ENCODE data around the gene PCOLCE2.

PCOLCE2 gene

GRCh38 chr3:142768338-142768737 is 120.5 kb downstream of the PCOLCE2 start:
- CTCF ChIA-PET, result interaction anchor here (1.4 kb wide), 1 partner anchor 60 kb away, joined by 3 read pairs; no protein-coding TSS in a partner anchor
- no peak for DNase-seq (ENCODE audit: extremely low spot score)
- TF ChIP-seq CTCF (IDR thresholded peaks at IDR 0.05; ENCODE audit: control extremely low read depth, extremely low read depth, low read depth, missing control alignments), result no peak
- POLR2A ChIA-PET, result no interaction called here
